PFSK-1 (cell line): ENCODE data around the gene NR0B2.

Experiments used
- FOXP2 ChIP-seq: optimal IDR thresholded peaks from 2 replicates; pipeline ENCODE3; 2011; ENCODE audit warnings: borderline replicate concordance, control low read depth, inconsistent platforms; ENCODE audit not compliant: insufficient read depth; ENCODE audit errors: extremely low read length, extremely low read depth
- POLR2AphosphoS5 ChIP-seq: IDR thresholded peaks from 2 replicates; pipeline ENCODE4 v1.6.1; 2012; ENCODE audit warnings: low read depth, mild to moderate bottlenecking, control low read depth, low read length, moderate library complexity
- REST ChIP-seq, 2 experiments: IDR thresholded peaks; 2 replicates each; pipeline versions ENCODE4 v1.6.1 to v1.8.0; 2011 to 2012; ENCODE audit warnings: low read depth in 2 of 2, low read length in 2 of 2, control low read depth in 1 of 2, inconsistent platforms in 1 of 2, mild to moderate bottlenecking in 1 of 2, moderate library complexity in 1 of 2; ENCODE audit not compliant: insufficient read depth in 1 of 2
- SIN3A ChIP-seq: IDR thresholded peaks from 2 replicates; pipeline ENCODE4 v1.6.1; 2012; ENCODE audit warnings: mild to moderate bottlenecking, low read length, moderate library complexity, borderline replicate concordance; ENCODE audit not compliant: insufficient read depth
- TAF1 ChIP-seq: IDR thresholded peaks from 2 replicates; pipeline ENCODE4 v1.6.1; 2012; ENCODE audit warnings: low read length, control low read depth, borderline replicate concordance; ENCODE audit not compliant: insufficient read depth

NR0B2 gene

DNA sequence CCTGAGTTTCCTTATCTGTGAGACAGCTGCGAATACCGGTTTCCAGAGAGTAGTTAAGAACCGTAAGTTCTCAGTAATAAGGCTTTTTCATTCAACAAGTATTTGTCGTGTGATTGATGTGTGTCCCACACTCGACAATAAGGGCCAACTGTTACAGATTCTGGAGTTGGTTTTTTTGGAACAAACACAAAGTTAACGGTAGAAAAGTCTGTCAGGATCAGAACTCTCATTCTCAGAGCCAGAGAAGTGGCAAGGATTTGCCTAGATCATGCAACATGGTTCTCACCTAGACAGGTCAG is 8.6 kb upstream of the NR0B2 start:
- TF ChIP-seq FOXP2, result no peak
- no peak for TF ChIP-seq REST (IDR thresholded peaks at IDR 0.05; ENCODE audit: insufficient read depth in 1 of 2, low read depth in 2 of 2, low read length in 2 of 2)
- TF ChIP-seq TAF1, result no peak
- no peak for TF ChIP-seq SIN3A
- TF ChIP-seq POLR2AphosphoS5, result no peak

DNA sequence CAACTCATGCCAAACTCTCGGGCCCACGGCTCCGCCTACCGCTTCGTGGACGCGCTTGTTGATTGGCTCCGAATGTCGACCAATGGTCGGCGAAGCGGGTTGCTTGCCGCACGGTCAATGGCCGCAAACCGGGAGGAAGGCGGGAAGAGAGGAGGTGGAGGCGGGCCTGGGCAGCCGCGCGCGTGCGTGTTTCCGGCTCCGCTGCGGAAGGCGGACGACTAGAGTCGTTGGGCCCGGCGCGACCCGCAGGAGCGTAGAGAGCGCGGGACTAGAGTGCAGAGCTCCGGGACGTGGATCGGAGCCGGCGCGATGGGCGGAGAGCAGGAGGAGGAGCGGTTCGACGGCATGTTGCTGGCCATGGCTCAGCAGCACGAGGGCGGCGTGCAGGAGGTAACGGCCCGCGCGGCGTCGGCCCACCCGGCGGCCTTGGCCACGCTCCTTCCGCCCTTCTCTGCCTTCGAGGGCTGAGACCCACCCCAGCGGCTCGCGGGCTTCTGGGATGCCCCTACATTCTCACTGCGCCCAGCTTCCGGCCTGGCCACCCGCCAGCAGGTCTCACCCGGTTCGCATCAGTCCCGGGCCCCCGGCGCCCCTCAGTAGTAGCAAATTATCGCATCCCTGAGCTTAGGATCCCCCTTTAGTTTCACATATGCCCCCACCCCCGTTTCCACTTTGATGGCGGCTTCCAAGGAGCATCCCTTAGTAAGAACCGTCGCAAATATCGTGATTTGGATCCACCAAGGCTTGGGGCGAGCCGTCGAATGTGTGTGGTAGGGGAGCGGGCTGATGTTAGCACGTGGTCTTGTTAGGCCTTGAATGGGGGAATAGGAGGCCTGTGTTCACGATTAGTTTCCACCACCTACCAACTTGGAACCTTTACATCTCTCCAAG is 8.0 kb upstream of the NR0B2 start, which contains the start of gene NUDC:
Gene NUDC, plus strand, starts transcription at position 204 of the 891 bp plus-strand sequence. Its CDS starts 106 bp downstream, at position 310.
- peak; percentile 92 for TF ChIP-seq POLR2AphosphoS5
- peak; percentile 79 for TF ChIP-seq TAF1
- peak; percentile 52 for TF ChIP-seq FOXP2
- TF ChIP-seq REST (IDR thresholded peaks at IDR 0.05; ENCODE audit: insufficient read depth in 1 of 2, low read depth in 2 of 2, low read length in 2 of 2), result peak in 1 of 2 experiments; percentile 17; a peak in 1 of 4 replicates
- TF ChIP-seq SIN3A, result no peak

DNA sequence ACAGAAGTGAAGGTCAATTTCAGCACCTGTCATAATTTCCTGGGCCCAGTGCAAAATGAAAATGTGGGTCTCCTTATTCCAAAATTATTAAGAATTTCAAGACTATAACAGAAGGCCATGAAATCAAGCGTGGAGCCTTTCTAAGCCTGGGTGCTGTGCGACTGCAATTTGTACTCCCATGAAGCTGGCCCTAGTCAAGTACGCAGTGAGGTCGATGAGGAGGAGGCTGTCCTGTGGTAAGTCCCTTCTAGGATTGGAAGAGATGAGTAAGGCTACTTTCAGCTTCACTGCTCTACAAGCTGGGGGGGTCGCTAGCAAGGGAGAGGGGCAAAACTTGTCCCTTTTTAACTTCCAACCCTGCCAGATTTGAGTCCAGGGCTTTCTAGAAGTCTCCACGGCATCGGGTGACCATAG is 7.4 kb upstream of the NR0B2 start:
- TF ChIP-seq REST (IDR thresholded peaks at IDR 0.05; ENCODE audit: insufficient read depth in 1 of 2, low read depth in 2 of 2, low read length in 2 of 2), result no peak
- no peak for TF ChIP-seq TAF1
- no peak for TF ChIP-seq SIN3A
- no peak for TF ChIP-seq POLR2AphosphoS5
- TF ChIP-seq FOXP2, result no peak

DNA sequence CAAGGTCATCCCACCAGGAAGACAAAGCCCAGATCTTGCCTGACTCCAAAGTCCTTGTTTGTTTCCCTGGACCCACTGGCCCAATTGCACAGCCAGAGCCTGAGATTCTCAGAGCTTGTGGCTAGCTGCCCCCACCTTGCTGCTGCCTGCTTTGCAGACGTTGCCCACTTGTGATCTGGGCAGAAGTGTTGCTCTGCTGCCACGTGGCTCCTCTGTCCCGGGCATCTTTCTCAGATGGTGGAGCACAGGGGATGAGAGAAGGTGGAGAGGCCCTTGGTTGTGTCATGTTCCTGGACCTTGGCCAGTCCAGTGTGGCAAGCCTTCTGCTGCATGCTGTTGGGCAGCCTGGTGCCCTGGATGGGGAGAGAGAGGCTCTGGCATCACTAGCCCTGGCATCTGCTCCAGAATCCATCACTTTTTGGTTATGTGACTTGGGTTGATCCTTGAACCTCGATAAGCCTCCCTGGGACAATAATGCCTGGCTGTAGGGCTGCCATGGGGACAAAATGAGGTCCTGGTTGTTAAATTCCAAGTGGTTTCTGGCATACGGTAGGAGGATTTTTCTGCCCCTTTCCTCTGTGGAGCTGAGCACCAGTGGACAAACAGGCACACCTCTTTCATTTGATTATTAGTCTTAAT is 1.5 kb upstream of the NR0B2 start:
- TF ChIP-seq SIN3A, result no peak
- no peak for TF ChIP-seq POLR2AphosphoS5
- TF ChIP-seq TAF1, result no peak

DNA sequence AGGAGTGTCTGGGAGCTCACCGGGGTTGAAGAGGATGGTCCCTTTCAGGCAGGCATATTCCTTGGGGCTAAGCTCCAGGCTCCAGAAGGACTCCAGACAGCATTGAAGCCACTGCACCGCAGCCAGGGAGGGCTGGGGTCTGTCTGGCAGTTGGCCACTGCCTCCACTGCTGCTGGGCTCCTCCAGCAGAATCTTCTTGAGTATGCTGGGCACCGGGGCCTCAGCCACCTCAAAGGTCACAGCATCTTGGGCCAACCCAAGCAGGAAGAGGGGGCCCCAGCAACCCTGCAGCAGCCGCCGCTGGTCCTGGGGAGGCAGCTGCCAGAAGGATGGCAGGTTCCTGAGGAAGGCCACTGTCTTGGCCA is 404 bp downstream of the NR0B2 start:
- TF ChIP-seq TAF1, result no peak

DNA sequence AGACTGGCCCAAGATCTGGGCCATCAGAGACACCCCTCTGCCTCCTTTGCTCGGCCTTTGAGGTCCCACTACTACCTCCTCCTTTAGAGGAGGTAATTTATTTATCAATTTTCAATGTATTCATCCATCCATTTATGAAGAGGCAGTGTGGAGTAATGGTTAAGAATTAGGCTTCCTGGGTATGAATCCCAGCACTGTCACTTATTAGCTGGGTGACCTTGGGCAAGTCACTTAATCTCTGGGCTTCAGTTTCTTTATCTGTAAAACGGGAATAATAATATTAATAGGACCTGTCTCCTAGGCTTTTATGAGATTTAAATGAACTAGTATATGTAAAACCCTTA is 1.7 kb downstream of the NR0B2 start:
- no peak for TF ChIP-seq TAF1
- no peak for TF ChIP-seq POLR2AphosphoS5
- no peak for TF ChIP-seq REST (IDR thresholded peaks at IDR 0.05; ENCODE audit: insufficient read depth in 1 of 2, low read depth in 2 of 2, low read length in 2 of 2)
